HG02970 (cell line): Measurements from ENCODE around the gene PAK1.

Source experiments
- ATAC-seq: cut with Tn5 transposase; IDR thresholded peaks from one replicate; pipeline ENCODE4 v1.9.1; 2021; ENCODE audit warnings: mild to moderate bottlenecking, moderate library complexity, moderate number of reproducible peaks; ENCODE audit not compliant: unreplicated experiment, low FRiP score

PAK1 gene

GRCh38 chr11:77379934-77380333, 94.0 kb downstream of the PAK1 start:
- no peak for ATAC-seq

GRCh38 chr11:77379253-77379652, 94.6 kb downstream of the PAK1 start:
- no peak for ATAC-seq

- ATAC-seq: no peak
Measured at GRCh38 chr11:77377734-77378133, 96.2 kb downstream of the PAK1 start.

- no peak for ATAC-seq
Measured at GRCh38 chr11:77375107-77375506, 98.8 kb downstream of the PAK1 start.

- no peak for ATAC-seq
Measured at GRCh38 chr11:77374611-77375031, 99.3 kb downstream of the PAK1 start.

- no peak for ATAC-seq
Measured at GRCh38 chr11:77374108-77374507, 99.8 kb downstream of the PAK1 start.

- ATAC-seq: no peak
Measured at GRCh38 chr11:77372726-77373125, 101.2 kb downstream of the PAK1 start.

- ATAC-seq: no peak
Measured at GRCh38 chr11:77371646-77372045, 102.2 kb downstream of the PAK1 start.

GRCh38 chr11:77370217-77370616, 103.7 kb downstream of the PAK1 start:
- no peak for ATAC-seq

GRCh38 chr11:77361184-77361583, 112.7 kb downstream of the PAK1 start:
- ATAC-seq: no peak

- no peak for ATAC-seq
Measured at GRCh38 chr11:77359481-77359880, 114.4 kb downstream of the PAK1 start.

- ATAC-seq: no peak
Measured at GRCh38 chr11:77353131-77353530, 120.8 kb downstream of the PAK1 start.

- no peak for ATAC-seq
Measured at GRCh38 chr11:77351281-77351886, 122.5 kb downstream of the PAK1 start.

- no peak for ATAC-seq
Measured at GRCh38 chr11:77347948-77348347, 125.9 kb downstream of the PAK1 start.

- ATAC-seq: no peak
Measured at GRCh38 chr11:77346906-77347603, 126.8 kb downstream of the PAK1 start.

- ATAC-seq: no peak
Measured at GRCh38 chr11:77345621-77346020, 128.3 kb downstream of the PAK1 start.

GRCh38 chr11:77340501-77340900, 133.4 kb downstream of the PAK1 start:
- ATAC-seq: no peak

- no peak for ATAC-seq
Measured at GRCh38 chr11:77332259-77332658, 141.6 kb downstream of the PAK1 start.

- no peak for ATAC-seq
Measured at GRCh38 chr11:77325159-77325558, 148.7 kb downstream of the PAK1 start.

- ATAC-seq: no peak
Measured at GRCh38 chr11:77324508-77324907, 149.4 kb downstream of the PAK1 start.

- ATAC-seq: no peak
Measured at GRCh38 chr11:77322926-77323590, 150.8 kb downstream of the PAK1 start.

GRCh38 chr11:77322506-77322905, 151.4 kb downstream of the PAK1 start:
- ATAC-seq: no peak
